HEK293T (cell line): ENCODE results near the gene JTB.

Source experiments
- ARNT ChIP-seq: fragments of 450-650 bp; IDR thresholded peaks from 2 replicates; pipeline ENCODE4 v1.6.1; 2017; ENCODE audit warnings: mild to moderate bottlenecking
- FOXA1 ChIP-seq: fragments of 450-650 bp; IDR thresholded peaks from 2 replicates; pipeline ENCODE4 v1.6.1; 2016; ENCODE audit warnings: mild to moderate bottlenecking

GRCh38 chr1:153937331-153937730 is 40.1 kb downstream of the JTB start:
- TF ChIP-seq ARNT: no peak
- no peak for TF ChIP-seq FOXA1
